Measurements from ENCODE around the gene C2orf68. TPM values are rescaled to one million over a fixed set of nuclear protein-coding genes. Genes with fewer than 3 reads are reported as not detected.

Gene C2orf68
- total RNA-seq, 1 donor from 2014 or later = 1.6 TPM

DNA sequence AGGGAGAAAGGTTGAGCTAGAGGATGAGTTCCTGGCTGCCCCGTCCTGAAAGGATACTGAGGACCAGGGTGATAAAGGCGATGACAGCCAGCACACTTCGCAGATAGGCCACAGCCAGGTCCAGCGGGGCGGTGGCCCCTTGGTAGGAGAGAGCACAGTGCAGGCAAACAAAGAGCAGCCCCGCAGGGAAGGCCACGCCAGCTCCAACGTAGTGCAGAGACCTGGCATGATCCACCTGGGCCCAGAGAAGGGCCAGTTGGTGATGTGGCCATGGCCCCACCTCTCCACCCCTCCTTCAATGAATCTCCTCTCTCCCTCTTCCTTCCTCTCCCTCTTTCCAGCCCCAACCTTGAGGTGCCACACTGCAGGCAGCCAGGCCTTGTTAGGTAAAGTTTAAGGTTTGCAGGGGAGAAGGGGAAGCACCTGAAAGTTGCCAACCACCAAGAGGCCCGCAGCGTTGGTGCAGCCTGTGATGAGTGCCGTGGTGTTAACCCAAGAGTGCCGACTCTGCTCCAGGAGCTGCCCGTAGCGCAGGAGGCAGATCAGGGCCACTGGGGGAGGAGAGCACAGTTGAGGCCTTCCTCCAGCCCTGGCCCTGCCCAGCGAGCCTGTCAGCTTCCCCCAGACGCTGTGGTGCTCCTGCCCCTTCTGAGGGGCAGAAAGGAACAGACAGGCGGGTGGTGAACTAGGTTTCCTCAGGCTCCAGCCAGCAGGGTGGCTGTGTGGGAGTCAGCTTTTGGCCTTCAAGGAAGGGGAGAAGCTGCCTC, 12.2 kb downstream of the C2orf68 start:
- Histone ChIP-seq H3K9me3 (no peaks in the 10 kb centered on the region), H3K27ac (no peak overlapping the region), H3K36me3 (peaks cover 20 to 32% of the 10 kb centered on the region in 2 donors), H3K4me3 (no peak overlapping the region), H3K4me1 (peaks cover 10 to 33% of the 10 kb centered on the region in 2 donors), H3K27me3 (no peaks in the 10 kb centered on the region)
- intact Hi-C loops (cut with DNase I) = no loop called here
- DNase-seq (ENCODE audit: low spot score in 2 of 2) = no peak
- TF ChIP-seq, protein P1, sequence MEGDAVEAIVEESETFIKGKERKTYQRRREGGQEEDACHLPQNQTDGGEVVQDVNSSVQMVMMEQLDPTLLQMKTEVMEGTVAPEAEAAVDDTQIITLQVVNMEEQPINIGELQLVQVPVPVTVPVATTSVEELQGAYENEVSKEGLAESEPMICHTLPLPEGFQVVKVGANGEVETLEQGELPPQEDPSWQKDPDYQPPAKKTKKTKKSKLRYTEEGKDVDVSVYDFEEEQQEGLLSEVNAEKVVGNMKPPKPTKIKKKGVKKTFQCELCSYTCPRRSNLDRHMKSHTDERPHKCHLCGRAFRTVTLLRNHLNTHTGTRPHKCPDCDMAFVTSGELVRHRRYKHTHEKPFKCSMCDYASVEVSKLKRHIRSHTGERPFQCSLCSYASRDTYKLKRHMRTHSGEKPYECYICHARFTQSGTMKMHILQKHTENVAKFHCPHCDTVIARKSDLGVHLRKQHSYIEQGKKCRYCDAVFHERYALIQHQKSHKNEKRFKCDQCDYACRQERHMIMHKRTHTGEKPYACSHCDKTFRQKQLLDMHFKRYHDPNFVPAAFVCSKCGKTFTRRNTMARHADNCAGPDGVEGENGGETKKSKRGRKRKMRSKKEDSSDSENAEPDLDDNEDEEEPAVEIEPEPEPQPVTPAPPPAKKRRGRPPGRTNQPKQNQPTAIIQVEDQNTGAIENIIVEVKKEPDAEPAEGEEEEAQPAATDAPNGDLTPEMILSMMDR (IDR thresholded peaks at IDR 0.05) = no peak

DNA sequence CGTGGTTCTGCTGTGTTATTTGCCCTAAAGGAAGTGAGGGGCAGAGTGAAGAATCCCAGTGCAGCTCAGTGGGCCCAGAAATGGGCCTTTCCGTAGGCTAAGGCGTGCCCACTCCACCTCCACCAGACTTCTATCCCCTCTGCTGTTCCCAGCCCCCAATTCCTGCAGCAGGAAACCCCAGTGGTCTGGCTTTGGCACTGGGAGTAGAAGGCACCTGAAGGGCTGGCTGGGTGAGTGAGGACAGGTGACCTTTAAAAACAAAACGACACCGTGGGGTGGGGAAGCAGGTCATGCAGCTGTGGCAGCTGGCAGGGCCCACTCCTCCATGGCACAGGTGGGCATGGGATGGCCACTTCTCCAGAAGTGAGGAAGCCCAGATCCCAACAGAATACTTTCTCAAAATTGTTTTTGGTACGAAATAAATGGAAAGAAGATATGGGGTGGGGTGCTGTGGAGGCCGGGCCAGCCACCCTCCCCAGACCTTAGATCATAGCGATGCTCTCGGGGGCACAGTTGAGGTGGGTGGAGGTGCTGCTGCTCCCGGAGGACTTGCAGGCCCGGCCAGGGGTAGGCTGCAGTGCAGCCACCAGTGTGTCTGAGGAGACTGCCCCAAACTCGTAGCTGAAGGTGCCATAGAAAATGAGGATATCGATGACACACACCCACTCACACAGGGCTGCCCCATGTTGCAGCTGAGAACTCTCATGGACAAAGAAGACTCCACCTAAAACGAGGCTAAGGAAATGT, 13.1 kb downstream of the C2orf68 start:
- Histone ChIP-seq H3K9me3 (no peaks in the 10 kb centered on the region), H3K36me3 (peaks cover 20 to 32% of the 10 kb centered on the region in 2 donors), H3K27ac (no peak overlapping the region), H3K27me3 (no peaks in the 10 kb centered on the region), H3K4me1 (peaks cover 7 to 28% of the 10 kb centered on the region in 2 donors), H3K4me3 (no peak overlapping the region)
- no peak for DNase-seq (ENCODE audit: low spot score in 2 of 2)
- intact Hi-C loops (cut with DNase I) = no loop called here
- TF ChIP-seq, protein P1 (IDR thresholded peaks at IDR 0.05) = no peak

DNA sequence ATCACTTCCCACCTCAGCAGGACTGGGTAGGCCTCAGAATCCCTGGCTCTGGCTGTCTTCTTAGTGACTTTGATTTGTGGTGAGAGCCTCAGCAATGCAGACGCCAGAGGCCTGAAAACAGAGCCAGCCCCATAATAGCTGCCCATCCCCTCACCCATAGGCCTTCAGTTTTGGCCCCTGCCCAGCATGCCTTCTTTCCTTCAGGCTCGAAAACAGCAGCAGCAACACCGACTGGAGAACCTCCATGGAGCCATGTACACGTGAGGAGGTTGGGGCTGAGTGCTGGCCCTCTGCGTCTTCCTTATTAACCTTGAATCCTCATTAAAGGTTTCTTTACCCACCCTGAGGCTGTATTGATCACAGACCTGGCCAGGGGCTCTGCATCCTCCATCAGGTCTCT, 14.6 kb downstream of the C2orf68 start:
- H3K27ac ChIP-seq = peak overlapping the region; percentile 79 to 87
- peaks cover 5 to 26% of the 10 kb centered on the region in 2 donors for H3K4me1 ChIP-seq
- no peak for DNase-seq (ENCODE audit: low spot score in 2 of 2)
- intact Hi-C loops (cut with DNase I) = no loop called here
- H3K36me3 ChIP-seq = peaks cover 22 to 32% of the 10 kb centered on the region in 2 donors
- no peaks in the 10 kb centered on the region for H3K9me3 ChIP-seq
- TF ChIP-seq, protein P1 (IDR thresholded peaks at IDR 0.05) = no peak
- no peaks in the 10 kb centered on the region for H3K27me3 ChIP-seq
- peak overlapping the region in 1 of 2 donors; percentile 84 for H3K4me3 ChIP-seq

DNA sequence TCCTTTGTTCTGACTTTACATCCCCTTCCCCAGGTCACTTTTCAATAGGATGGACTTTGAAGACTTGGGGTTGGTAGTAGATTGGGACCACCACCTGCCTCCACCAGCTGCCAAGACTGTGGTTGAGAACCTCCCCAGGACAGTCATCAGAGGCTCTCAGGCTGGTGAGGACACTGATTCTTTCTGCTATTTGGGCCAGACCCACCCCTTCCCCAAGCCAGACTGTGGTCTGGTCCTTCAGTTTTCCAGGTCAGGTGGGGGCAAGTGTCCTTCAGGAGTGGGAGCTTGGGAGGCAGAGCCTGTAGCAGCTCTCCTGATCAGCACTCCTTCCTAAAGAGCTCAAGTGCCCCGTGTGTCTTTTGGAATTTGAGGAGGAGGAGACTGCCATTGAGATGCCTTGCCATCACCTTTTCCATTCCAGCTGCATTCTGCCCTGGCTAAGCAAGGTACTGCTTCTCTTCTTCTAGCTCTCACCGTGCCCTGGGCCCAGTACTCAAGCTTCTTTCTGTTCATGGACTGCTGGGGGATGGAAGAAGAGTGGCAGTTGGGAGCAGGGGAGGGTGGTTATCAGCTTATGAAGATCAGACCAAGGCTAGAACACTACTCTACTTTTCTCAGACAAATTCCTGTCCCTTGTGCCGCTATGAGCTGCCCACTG, 15.3 kb downstream of the C2orf68 start:
- Histone ChIP-seq H3K4me3 (peak overlapping the region; percentile 63 to 84), H3K9me3 (no peaks in the 10 kb centered on the region), H3K27me3 (no peaks in the 10 kb centered on the region), H3K27ac (peak overlapping the region; percentile 79 to 87), H3K4me1 (peaks cover 5 to 25% of the 10 kb centered on the region in 2 donors), H3K36me3 (peaks cover 22 to 32% of the 10 kb centered on the region in 2 donors)
- intact Hi-C loops (cut with DNase I) = no loop called here
- TF ChIP-seq, protein P1 (IDR thresholded peaks at IDR 0.05) = no peak
- no peak for DNase-seq (ENCODE audit: low spot score in 2 of 2)

DNA sequence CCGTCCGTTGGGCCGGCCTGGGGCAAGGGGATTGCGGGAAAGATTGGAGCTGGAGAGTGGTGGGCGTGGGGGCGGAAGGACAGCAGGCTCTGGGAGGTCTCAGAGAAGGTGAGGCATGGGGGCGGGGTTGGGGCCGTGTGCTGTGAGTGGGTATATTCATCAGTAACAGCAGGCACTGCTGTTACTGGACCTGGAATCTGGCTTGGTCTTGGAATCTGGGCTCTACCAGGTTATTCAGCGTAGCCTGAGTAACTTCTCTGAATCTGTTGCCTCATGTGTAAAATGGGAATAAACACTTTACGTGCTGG, 15.9 kb downstream of the C2orf68 start:
- H3K36me3 ChIP-seq = peaks cover 22 to 32% of the 10 kb centered on the region in 2 donors
- DNase-seq (ENCODE audit: low spot score in 2 of 2) = no peak
- peak overlapping the region; percentile 79 to 87 for H3K27ac ChIP-seq
- H3K4me3 ChIP-seq = peak overlapping the region; percentile 63 to 84
- TF ChIP-seq, protein P1 (IDR thresholded peaks at IDR 0.05) = no peak
- peaks cover 11 to 24% of the 10 kb centered on the region in 2 donors for H3K4me1 ChIP-seq
- no peaks in the 10 kb centered on the region for H3K27me3 ChIP-seq
- no peaks in the 10 kb centered on the region for H3K9me3 ChIP-seq
- intact Hi-C loops (cut with DNase I) = no loop called here
